ENCODE results near the gene DCLK1.

- no peak for TF ChIP-seq POLR2A (IDR thresholded peaks at IDR 0.05)
- TF ChIP-seq CTCF (IDR thresholded peaks at IDR 0.05 in 8 of 11, conservative IDR thresholded peaks at IDR 0.05 in 3 of 11), result no peak
These were observed 141.0 kb downstream of the DCLK1 start for GRCh38 chr13:35990196-35990595.

All from spleen (tissue), 7 donors.